HepG2 (cell line): ENCODE measurements around the gene PPP6R2. TPM values are rescaled to one million over a fixed set of nuclear protein-coding genes. Genes with fewer than 3 reads are reported as not detected.
A peak's percentile ranks its signal among the peaks of the same experiment; 100 is the strongest.

ENCODE experiments used
- CAMTA2 ChIP-seq: sonication (generic); formaldehyde crosslinking; IDR thresholded peaks from 2 replicates; pipeline ENCODE4 v1.4.0; 2020; ENCODE audit warnings: mild to moderate bottlenecking, missing genetic modification reagents, borderline replicate concordance
- HNRNPK ChIP-seq: fragments of 200-400 bp; formaldehyde crosslinking; IDR thresholded peaks from 2 replicates; pipeline ENCODE4 v1.6.1; 2018; ENCODE audit warnings: low read length, low read depth, moderate library complexity, mild to moderate bottlenecking; ENCODE audit not compliant: poor library complexity, severe bottlenecking
- KAT7 ChIP-seq: IDR thresholded peaks from 2 replicates; pipeline ENCODE4 v1.6.1; 2018; ENCODE audit warnings: borderline replicate concordance, missing compliant biosample characterization
- MEIS1 ChIP-seq: sonication (generic); formaldehyde crosslinking; IDR thresholded peaks from 2 replicates; pipeline ENCODE4 v1.9.0; 2021; ENCODE audit warnings: mild to moderate bottlenecking, missing genetic modification reagents, moderate library complexity, borderline replicate concordance
- PHF21A ChIP-seq: sonication (generic); formaldehyde crosslinking; IDR thresholded peaks from 2 replicates; pipeline ENCODE4 v1.5.0; 2020; ENCODE audit warnings: mild to moderate bottlenecking, missing genetic modification reagents
- RBM39 ChIP-seq: fragments of 200-400 bp; formaldehyde crosslinking; IDR thresholded peaks from one replicate; pipeline ENCODE4 v1.6.1; 2018; ENCODE audit warnings: antibody characterized with exemption, mild to moderate bottlenecking, low read depth, low read length; ENCODE audit not compliant: poor library complexity, severe bottlenecking
- SIN3A ChIP-seq: IDR thresholded peaks from 2 replicates; pipeline ENCODE4 v1.6.1; 2011; ENCODE audit warnings: low read depth, mild to moderate bottlenecking, control low read depth, low read length, borderline replicate concordance
- SMAD3 ChIP-seq: sonication (generic); formaldehyde crosslinking; IDR thresholded peaks from 2 replicates; pipeline ENCODE4 v1.4.0; 2020; ENCODE audit warnings: missing genetic modification reagents
- TARDBP ChIP-seq: sonication (generic); formaldehyde crosslinking; IDR thresholded peaks from 2 replicates; pipeline ENCODE4 v1.8.0; 2022; ENCODE audit warnings: mild to moderate bottlenecking, missing genetic modification reagents
- ZBED4 ChIP-seq: sonication (generic); formaldehyde crosslinking; IDR thresholded peaks from 2 replicates; pipeline ENCODE4 v1.4.0; 2020; ENCODE audit warnings: missing genetic modification reagents, borderline replicate concordance
- ZBTB10 ChIP-seq: sonication (generic); formaldehyde crosslinking; IDR thresholded peaks from 2 replicates; pipeline ENCODE4 v1.4.0; 2020; ENCODE audit warnings: missing genetic modification reagents, borderline replicate concordance
- ZNF12 ChIP-seq: sonication (generic); formaldehyde crosslinking; IDR thresholded peaks from 2 replicates; pipeline ENCODE4 v1.5.0; 2020; ENCODE audit warnings: missing genetic modification reagents
- ZNF160 ChIP-seq: sonication (generic); formaldehyde crosslinking; IDR thresholded peaks from 2 replicates; pipeline ENCODE4 v1.8.0; 2022; ENCODE audit warnings: mild to moderate bottlenecking, inconsistent platforms, missing genetic modification reagents
- ZNF275 ChIP-seq: sonication (generic); formaldehyde crosslinking; IDR thresholded peaks from 2 replicates; pipeline ENCODE4 v1.8.0; 2022; ENCODE audit warnings: missing genetic modification reagents, mild to moderate bottlenecking, inconsistent platforms, borderline replicate concordance
- ZNF333 ChIP-seq: sonication (generic); formaldehyde crosslinking; IDR thresholded peaks from 2 replicates; pipeline ENCODE4 v1.4.0; 2020; ENCODE audit warnings: mild to moderate bottlenecking, missing genetic modification reagents, borderline replicate concordance
- ZNF34 ChIP-seq: sonication (generic); formaldehyde crosslinking; IDR thresholded peaks from 2 replicates; pipeline ENCODE4 v1.4.0; 2020; ENCODE audit warnings: mild to moderate bottlenecking, missing genetic modification reagents, borderline replicate concordance
- ZNF343 ChIP-seq: sonication (generic); formaldehyde crosslinking; IDR thresholded peaks from 2 replicates; pipeline ENCODE4 v1.4.0; 2020; ENCODE audit warnings: mild to moderate bottlenecking, missing genetic modification reagents
- ZNF510 ChIP-seq: sonication (generic); formaldehyde crosslinking; IDR thresholded peaks from 2 replicates; pipeline ENCODE4 v1.4.0; 2020; ENCODE audit warnings: low read depth, mild to moderate bottlenecking, missing genetic modification reagents
- ZNF850 ChIP-seq: sonication (generic); formaldehyde crosslinking; conservative IDR thresholded peaks from 2 replicates; pipeline ENCODE4 v1.9.0; 2021; ENCODE audit warnings: mild to moderate bottlenecking, missing genetic modification reagents
- ZSCAN31 ChIP-seq: sonication (generic); formaldehyde crosslinking; IDR thresholded peaks from 2 replicates; pipeline ENCODE4 v1.5.0; 2020; ENCODE audit warnings: low read depth, mild to moderate bottlenecking, missing genetic modification reagents
- polyA plus RNA-seq, 8 experiments: library from polyadenylated mRNA; depleted of rRNA in 3 of 8; stranded (reverse) in 7 of 8; unstranded in 1 of 8; fragments of >200 nt; fragmentation: Illumina TruSeq in 4 of 8; extraction: Trizol in 4 of 8; gene quantifications; 2 replicates each; pipeline versions ENCODE4 v1.2.1 to v1.2.3, GENCODE V29; 2011 to 2016; ENCODE audit warnings: low read depth in 4 of 8, missing spikeins in 1 of 8, mixed read lengths in 1 of 8; ENCODE audit not compliant: insufficient read depth in 1 of 8
- total RNA-seq, 5 experiments: library from RNA; depleted of rRNA; stranded (reverse); fragments of >200 nt; fragmentation: Illumina TruSeq; extraction: Trizol; gene quantifications; 2 replicates each; pipeline ENCODE4 v1.2.3, GENCODE V29; 2016; ENCODE audit warnings: low read depth in 1 of 5

PPP6R2 gene
- total and polyA plus RNA-seq, 2 of the 13 experiments (the other 11 are each of a cell fraction or from before 2014, with no cell fraction given): 55.0 to 102 TPM

DNA sequence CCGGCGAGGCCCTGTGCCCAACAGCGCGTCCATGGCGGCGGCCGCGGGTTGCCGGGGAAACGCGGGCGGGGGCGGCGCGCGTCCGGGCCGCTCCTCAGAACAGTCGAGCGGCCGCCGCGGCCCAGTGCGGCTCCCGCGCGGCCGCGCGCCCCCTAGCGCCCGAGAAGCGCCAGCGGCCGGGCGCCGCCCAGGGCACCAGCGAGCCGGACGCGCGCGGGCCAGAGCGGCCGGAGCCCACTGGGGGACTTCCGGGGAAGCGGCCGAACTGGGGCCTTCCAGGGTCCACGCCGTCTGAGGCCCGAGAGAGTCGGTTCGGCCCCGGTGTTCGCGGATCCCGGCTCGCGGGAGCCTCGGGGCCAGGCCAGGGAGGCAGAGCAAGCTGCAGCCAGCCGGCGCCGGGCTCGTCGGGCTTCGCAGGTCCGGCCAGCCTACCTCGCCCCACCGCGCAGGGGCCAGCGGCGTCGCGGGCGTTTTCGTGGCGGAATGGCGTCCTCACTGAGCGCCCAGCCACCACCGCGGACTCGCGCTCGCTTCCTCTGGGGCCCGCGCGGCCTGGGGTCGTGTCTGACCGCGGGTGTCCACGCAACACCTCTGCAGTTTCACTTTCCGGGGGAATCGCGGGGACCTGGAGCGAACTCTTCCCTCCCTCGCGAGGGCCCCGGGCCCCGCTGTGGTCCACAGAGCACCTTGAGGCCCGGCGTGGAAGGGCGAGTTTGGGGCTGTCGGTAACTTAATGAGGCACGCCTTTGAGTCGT lies 16.0 kb upstream of the PPP6R2 start, which contains the start of gene DENND6B (continued):
- TF ChIP-seq ZBTB10 (CRISPR knock-in tag) (peak; percentile 46; the same call in 1 of the 2 replicates), ZNF275 (CRISPR knock-in tag) (peak; percentile 86; the same call in 1 of the 2 replicates), ZNF850 (CRISPR knock-in tag) (0 out of 2 replicates have a peak, but pooled peaks have one; percentile 58), ZNF160 (CRISPR knock-in tag) (peak; percentile 67; the same call in 1 of the 2 replicates), MEIS1 (peak; percentile 41; the same call in 1 of the 2 replicates), TARDBP (CRISPR knock-in tag) (no peak), RBM39 (no peak), PHF21A (CRISPR knock-in tag) (peak; percentile 48; the same call in 1 of the 2 replicates), ZSCAN31 (CRISPR knock-in tag) (peak; percentile 20; the same call in 1 of the 2 replicates), HNRNPK (peak; percentile 51), ZBED4 (CRISPR knock-in tag) (peak; percentile 43; the same call in 1 of the 2 replicates), SIN3A (peak; percentile 79; the same call in 1 of the 2 replicates), CAMTA2 (CRISPR knock-in tag) (peak; percentile 85; the same call in 1 of the 2 replicates), ZNF333 (CRISPR knock-in tag) (peak; percentile 69; the same call in 1 of the 2 replicates), ZNF12 (no peak), ZNF34 (no peak), SMAD3 (CRISPR knock-in tag) (no peak), ZNF343 (0 out of 2 replicates have a peak, but pooled peaks have one; percentile 14), KAT7 (CRISPR knock-in tag) (peak; percentile 95), ZNF510 (CRISPR knock-in tag) (no peak; the same call in 1 of the 2 replicates)
